ENCODE results near the gene MAMLD1. TPM values are rescaled to one million over a fixed set of nuclear protein-coding genes. Genes with fewer than 3 reads are reported as not detected.

MAMLD1 gene
- total RNA-seq, 4 donors from 2014 or later, result 2.2 to 7.3 (median 3.9) TPM

- Histone ChIP-seq H3K4me1 (no peaks in the 10 kb centered on the region), H3K4me3 (no peak overlapping the region), H3K27me3 (no peaks in the 10 kb centered on the region), H3K9me3 (no peaks in the 10 kb centered on the region), H3K36me3 (no peaks in the 10 kb centered on the region), H3K27ac (no peak overlapping the region)
- no peak for TF ChIP-seq POLR2AphosphoS5 (IDR thresholded peaks at IDR 0.05)
- no peak for ATAC-seq
- WGBS, 2 donors (ENCODE audit: low coverage in 1 of 2), result 94 to 100% methylated on average over 1 to 2 of the region's 7 CpGs
Measured at GRCh38 chrX:150530821-150531220, 167.7 kb downstream of the MAMLD1 start.

GRCh38 chrX:150531467-150531866 lies 168.3 kb downstream of the MAMLD1 start:
- H3K27ac ChIP-seq, result no peak overlapping the region
- WGBS, 2 donors (ENCODE audit: low coverage in 1 of 2), result 70 to 80% methylated on average over 1 to 2 of the region's 4 CpGs
- H3K4me3 ChIP-seq, result no peak overlapping the region
- no peaks in the 10 kb centered on the region for H3K27me3 ChIP-seq
- TF ChIP-seq POLR2A (IDR thresholded peaks at IDR 0.05) (no peak), CTCF (IDR thresholded peaks at IDR 0.05) (no peak)
- H3K4me1 ChIP-seq, result no peaks in the 10 kb centered on the region
- H3K9me3 ChIP-seq, result peaks cover 0 to 4% (median 0%) of the 10 kb centered on the region in 3 donors
- H3K36me3 ChIP-seq, result no peaks in the 10 kb centered on the region
- ATAC-seq, result no peak

- TF ChIP-seq CTCF (IDR thresholded peaks at IDR 0.05), result no peak
- TF ChIP-seq POLR2A (IDR thresholded peaks at IDR 0.05), result no peak
- TF ChIP-seq EP300 (IDR thresholded peaks at IDR 0.05), result no peak
- TF ChIP-seq POLR2AphosphoS5 (IDR thresholded peaks at IDR 0.05), result no peak
- whole genome bisulfite sequencing, 2 donors (ENCODE audit: low coverage in 1 of 2), result 64 to 70% methylated on average over 2 to 3 of the region's 3 CpGs
- H3K4me3 ChIP-seq, result no peak overlapping the region
- H3K4me1 ChIP-seq, result no peaks in the 10 kb centered on the region
- H3K27ac ChIP-seq, result no peak overlapping the region
- no peak for ATAC-seq
- no peaks in the 10 kb centered on the region for H3K36me3 ChIP-seq
- peaks cover 0 to 8% (median 0%) of the 10 kb centered on the region in 3 donors for H3K9me3 ChIP-seq
- H3K27me3 ChIP-seq, result no peaks in the 10 kb centered on the region
Measured at GRCh38 chrX:150533863-150534262, 170.7 kb downstream of the MAMLD1 start.

- Histone ChIP-seq H3K27me3 (no peaks in the 10 kb centered on the region), H3K9me3 (peaks cover 0 to 8% (median 0%) of the 10 kb centered on the region in 3 donors), H3K36me3 (no peaks in the 10 kb centered on the region), H3K4me1 (no peaks in the 10 kb centered on the region), H3K4me3 (no peak overlapping the region), H3K27ac (no peak overlapping the region)
- 80 to 89% methylated on average over 1 of the region's 8 CpGs for WGBS, 2 donors (ENCODE audit: low coverage in 1 of 2)
- TF ChIP-seq POLR2AphosphoS5 (IDR thresholded peaks at IDR 0.05) (no peak), CTCF (IDR thresholded peaks at IDR 0.05) (no peak), POLR2A (IDR thresholded peaks at IDR 0.05) (no peak), EP300 (IDR thresholded peaks at IDR 0.05) (no peak)
- no peak for ATAC-seq
Measured at GRCh38 chrX:150536455-150537116, 173.5 kb downstream of the MAMLD1 start.

- Histone ChIP-seq H3K27me3 (no peaks in the 10 kb centered on the region), H3K4me3 (no peak overlapping the region), H3K9me3 (peaks cover 0 to 8% (median 0%) of the 10 kb centered on the region in 3 donors), H3K36me3 (no peaks in the 10 kb centered on the region), H3K4me1 (no peaks in the 10 kb centered on the region), H3K27ac (no peak overlapping the region)
- WGBS, 2 donors (ENCODE audit: low coverage in 1 of 2), result 63 to 82% methylated on average over 5 of the region's 6 CpGs
- ATAC-seq, result no peak
- TF ChIP-seq POLR2A (IDR thresholded peaks at IDR 0.05) (no peak), EP300 (IDR thresholded peaks at IDR 0.05) (no peak)
Measured at GRCh38 chrX:150537851-150538250, 174.7 kb downstream of the MAMLD1 start.

- ATAC-seq, result no peak
- 50% methylated on average over 1 of the region's 6 CpGs; no CpG with 5 or more reads in 1 of the 2 donors for WGBS, 2 donors (ENCODE audit: low coverage in 1 of 2)
- Histone ChIP-seq H3K9me3 (peaks cover 0 to 8% (median 0%) of the 10 kb centered on the region in 3 donors), H3K36me3 (no peaks in the 10 kb centered on the region), H3K27me3 (no peaks in the 10 kb centered on the region), H3K4me3 (no peak overlapping the region), H3K4me1 (peaks cover 0 to under 1% (median 0%) of the 10 kb centered on the region in 3 donors), H3K27ac (no peak overlapping the region)
- TF ChIP-seq EP300 (IDR thresholded peaks at IDR 0.05), result no peak
- no peak for TF ChIP-seq CTCF (IDR thresholded peaks at IDR 0.05)
- TF ChIP-seq POLR2A (IDR thresholded peaks at IDR 0.05), result no peak
- TF ChIP-seq POLR2AphosphoS5 (IDR thresholded peaks at IDR 0.05), result no peak
Measured at GRCh38 chrX:150540965-150541364, 177.8 kb downstream of the MAMLD1 start.

All from gastroesophageal sphincter (tissue), 4 donors.